NK-92 treated with Interleukin-12 subunit alpha and Interleukin-12 subunit beta, amount 100 ng/mL, for 24 hours (cell line): ENCODE results near the gene NTN4.
"Not testable (repeated sequence)": the region's sequence is repeated elsewhere in the genome, so short reads cannot be mapped to it uniquely, and the experiment has no call there.

Source experiments
- DNase-seq: peaks from one replicate; lab custom pipeline; 2025; lab: John Stamatoyannopoulos, UW

NTN4 gene

GRCh38 chr12:95623554-95624170, 166.9 kb downstream of the NTN4 start:
- peak; percentile 4 for DNase-seq

GRCh38 chr12:95622879-95623278, 167.7 kb downstream of the NTN4 start:
- no peak for DNase-seq

DNA sequence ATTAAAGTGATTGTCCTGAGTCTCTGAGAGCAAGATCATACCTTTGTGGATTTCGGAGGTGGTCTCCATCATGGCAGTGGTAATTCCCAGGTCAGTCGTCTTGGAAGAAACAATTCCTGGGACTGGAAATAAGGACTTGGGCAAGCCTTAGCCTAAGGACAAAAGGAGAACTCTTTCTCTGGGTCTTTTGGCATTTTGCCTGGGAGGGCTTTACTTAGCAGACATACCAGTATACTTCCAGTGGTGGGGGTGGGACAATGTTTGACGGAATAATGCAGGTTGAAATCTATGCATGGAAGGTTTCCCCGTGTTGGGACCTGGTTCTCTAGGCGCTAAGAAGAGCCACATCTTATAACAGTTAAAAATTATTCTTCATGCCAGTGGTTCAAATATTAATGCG, 168.8 kb downstream of the NTN4 start:
- no peak for DNase-seq

DNA sequence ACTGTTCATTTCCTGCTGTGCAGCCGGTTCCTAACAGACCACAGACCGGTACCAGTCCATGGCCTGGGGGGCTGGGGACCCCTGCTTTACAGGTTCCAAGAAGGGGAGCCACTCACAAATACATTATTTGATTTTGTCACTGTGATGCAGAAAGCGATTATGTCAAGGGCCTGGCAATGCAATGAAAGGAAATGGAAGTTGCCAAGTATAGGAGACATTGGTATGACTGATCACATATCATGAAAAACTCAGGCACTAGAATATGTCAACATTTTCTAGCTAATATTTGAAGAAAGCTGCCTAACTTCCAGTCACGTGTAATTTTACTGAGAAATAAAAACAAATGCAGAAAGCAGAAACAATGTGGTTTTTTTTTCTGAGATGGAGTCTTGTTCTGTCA, 170.4 kb downstream of the NTN4 start:
- no peak for DNase-seq

GRCh38 chr12:95616470-95616869, 174.1 kb downstream of the NTN4 start:
- not testable (repeated sequence) for DNase-seq

DNA sequence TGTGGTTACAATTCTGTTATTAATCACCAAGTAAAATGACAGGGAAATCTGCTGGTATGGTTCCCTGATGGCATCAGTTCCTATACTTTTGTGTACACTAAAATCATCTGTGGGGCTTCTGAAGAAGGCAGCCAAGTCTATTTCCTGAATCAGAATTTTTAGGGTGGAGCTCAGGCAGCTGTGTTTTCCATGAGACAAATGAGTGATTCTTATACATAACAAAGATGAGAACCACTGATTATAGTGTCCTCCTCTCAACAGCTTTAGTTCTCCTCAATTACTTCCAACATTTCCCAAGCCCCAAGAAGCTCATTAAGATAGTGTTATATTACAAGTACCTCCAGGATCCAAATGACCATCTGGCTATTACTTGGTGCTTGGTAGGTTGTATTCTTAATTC, 174.8 kb downstream of the NTN4 start:
- no peak for DNase-seq

- no peak for DNase-seq
These were observed 176.1 kb downstream of the NTN4 start for GRCh38 chr12:95614390-95614982.

DNA sequence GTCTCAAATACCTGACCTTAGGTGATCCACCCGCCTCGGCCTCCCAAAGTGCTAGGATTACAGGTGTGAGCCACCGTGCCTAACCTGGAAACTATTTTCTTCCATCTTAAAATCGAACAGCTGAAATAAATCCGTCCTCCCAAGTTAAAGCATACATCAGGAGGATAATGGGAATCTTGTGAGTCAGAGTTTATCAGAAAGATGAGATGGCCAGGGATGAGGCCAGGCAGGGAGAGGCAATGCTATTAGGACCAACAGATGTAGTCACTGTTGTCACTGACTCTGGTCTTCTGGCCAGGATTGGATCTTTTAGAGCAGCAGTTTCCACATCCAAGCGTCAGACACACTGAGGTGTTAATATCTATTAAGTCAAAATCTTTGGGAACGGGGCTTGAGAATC, 177.5 kb downstream of the NTN4 start:
- DNase-seq: no peak

DNA sequence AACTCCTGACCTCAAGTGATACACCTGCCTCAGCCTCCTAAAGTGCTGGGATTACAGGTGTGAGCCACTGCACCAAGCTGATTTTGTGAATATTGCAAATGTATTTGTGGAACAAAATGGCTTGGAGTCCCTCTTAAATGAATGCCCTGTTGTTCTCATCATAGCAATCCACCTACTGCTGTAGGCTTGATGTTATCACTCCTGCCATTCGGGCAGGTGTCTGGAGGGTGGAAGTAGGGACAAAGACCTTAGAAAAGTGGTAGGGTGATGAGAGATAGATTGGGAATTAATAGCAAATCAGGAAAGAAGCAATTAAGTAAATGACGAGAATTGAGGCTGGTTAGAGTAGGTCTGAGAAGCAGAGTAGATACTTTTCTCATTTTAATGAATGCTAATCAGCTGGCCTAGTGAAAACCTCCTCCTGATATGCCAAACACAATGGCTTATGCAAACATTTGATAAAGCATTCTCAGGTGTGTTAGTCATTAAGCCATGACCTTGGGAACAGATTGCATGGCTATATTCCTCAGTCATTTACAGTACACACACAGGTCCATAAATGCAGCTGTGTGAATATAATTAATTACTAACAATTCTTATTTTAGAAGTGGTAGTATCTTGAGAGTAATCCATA, 178.8 kb downstream of the NTN4 start:
- DNase-seq: no peak

GRCh38 chr12:95608252-95609033, 182.1 kb downstream of the NTN4 start:
- DNase-seq: no peak
